Pericardium fibroblast (primary cell): Measurements from ENCODE around the gene DLX4. TPM values are rescaled to one million over a fixed set of nuclear protein-coding genes. Genes with fewer than 3 reads are reported as not detected.

ENCODE experiments used
- total RNA-seq: library from RNA; depleted of rRNA; stranded (reverse); fragments of >200 nt; gene quantifications from 2 replicates; pipeline ENCODE4 v1.2.3, GENCODE V29; 2015

The DLX4 gene, protein sequence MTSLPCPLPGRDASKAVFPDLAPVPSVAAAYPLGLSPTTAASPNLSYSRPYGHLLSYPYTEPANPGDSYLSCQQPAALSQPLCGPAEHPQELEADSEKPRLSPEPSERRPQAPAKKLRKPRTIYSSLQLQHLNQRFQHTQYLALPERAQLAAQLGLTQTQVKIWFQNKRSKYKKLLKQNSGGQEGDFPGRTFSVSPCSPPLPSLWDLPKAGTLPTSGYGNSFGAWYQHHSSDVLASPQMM
- total RNA-seq, result not detected in 2 replicates

DNA sequence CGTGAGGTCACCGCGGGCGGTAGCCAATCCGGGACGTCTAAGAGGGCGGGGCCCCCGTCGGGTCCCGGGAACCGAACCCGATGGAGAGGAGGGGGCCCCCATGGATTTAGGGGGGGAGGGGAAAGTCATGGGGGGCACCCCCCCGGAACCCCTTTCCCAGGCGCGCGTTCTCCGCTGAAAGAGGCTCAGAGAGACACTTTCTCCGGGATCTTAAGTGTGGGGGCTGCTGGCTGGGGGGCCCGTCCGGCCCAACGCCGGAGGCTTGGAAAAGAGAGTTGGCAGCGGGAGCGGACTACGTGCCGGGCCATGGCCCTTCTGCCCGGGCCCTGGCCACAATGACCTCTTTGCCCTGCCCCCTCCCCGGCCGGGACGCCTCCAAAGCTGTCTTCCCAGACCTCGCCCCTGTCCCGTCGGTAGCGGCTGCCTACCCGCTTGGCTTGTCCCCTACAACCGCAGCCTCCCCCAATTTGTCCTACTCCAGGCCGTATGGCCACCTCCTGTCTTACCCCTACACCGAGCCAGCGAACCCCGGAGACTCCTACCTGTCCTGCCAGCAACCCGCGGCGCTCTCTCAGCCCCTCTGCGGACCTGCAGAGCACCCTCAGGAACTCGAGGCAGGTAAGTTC lies at the start of gene DLX4:
Gene DLX4, plus strand, starts transcription at position 57 of the 626 bp plus-strand sequence. Its CDS starts 279 bp downstream, at position 336.

DNA sequence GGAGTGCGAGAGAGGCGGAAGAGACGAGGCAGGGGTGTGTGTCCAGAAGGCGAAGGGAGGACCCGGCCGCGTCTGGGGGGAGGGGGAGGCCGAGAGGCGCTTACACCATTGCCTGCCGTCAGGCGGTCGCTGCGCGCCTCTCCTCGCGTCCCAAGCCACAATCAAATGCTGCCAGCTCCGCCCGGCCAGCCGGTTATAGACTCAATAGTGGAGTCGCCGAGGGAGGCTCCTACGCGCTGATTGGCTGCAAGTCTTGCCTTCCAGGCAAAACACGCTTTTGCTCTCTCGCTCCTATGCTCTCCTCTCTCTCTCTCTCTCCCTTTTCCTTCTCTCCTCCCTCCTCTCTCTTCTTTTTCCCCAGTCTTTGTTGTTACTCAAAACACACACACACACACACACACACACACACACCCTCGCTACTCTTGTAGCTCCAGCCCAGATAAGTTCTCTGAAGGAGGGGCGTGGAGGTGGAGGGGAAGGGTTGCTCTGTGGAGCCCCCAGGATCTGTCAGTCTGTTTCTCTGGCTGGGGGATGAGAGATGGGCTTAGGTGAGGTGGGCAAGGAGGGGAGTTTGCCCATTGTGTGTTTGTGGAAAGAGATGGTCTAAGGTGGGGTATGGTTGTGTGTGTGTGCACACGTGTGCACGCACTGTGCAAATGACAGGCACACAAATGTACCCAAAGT lies 26.2 kb downstream of the DLX4 start, which contains the start of gene DLX3:
Gene DLX3, minus strand, starts transcription at position 170 of the 684 bp plus-strand sequence. CDS start 226 bp downstream, outside the sequence.

Other genes starting within 250 kb of the DLX4 start
- 4.6 and 8.1 TPM in 2 replicates for gene FAM117A, start 205.1 kb upstream of the DLX4 start, total RNA-seq
- 14.6 and 17.5 TPM in 2 replicates for gene KAT7, start 180.5 kb upstream of the DLX4 start, total RNA-seq
- not detected in 2 replicates for gene TAC4, start 121.1 kb upstream of the DLX4 start, total RNA-seq
- not detected in 2 replicates for gene DLX3, start 26.0 kb downstream of the DLX4 start, total RNA-seq
- gene ITGA3, start 86.9 kb downstream of the DLX4 start, total RNA-seq, result 20.8 and 218 TPM in 2 replicates
- gene PDK2, start 126.2 kb downstream of the DLX4 start, total RNA-seq, result 21.9 and 22.4 TPM in 2 replicates
- 1.4 and 3.2 TPM in 2 replicates for gene SAMD14, start 161.0 kb downstream of the DLX4 start, total RNA-seq
- 39.2 and 46.4 TPM in 2 replicates for gene PPP1R9B, start 181.5 kb downstream of the DLX4 start, total RNA-seq
- 0.26 and 0.47 TPM in 2 replicates for gene SGCA, start 196.8 kb downstream of the DLX4 start, total RNA-seq
- gene COL1A1, start 232.4 kb downstream of the DLX4 start, total RNA-seq, result 5,508 and 7,896 TPM in 2 replicates